Fibroblast of skin of scalp (primary cell): Measurements from ENCODE around the gene GRIA1.

Source experiments
- DNase-seq: peaks from one replicate; pipeline ENCODE4 v3.0.0-alpha.2; 2013

GRIA1 gene

DNA sequence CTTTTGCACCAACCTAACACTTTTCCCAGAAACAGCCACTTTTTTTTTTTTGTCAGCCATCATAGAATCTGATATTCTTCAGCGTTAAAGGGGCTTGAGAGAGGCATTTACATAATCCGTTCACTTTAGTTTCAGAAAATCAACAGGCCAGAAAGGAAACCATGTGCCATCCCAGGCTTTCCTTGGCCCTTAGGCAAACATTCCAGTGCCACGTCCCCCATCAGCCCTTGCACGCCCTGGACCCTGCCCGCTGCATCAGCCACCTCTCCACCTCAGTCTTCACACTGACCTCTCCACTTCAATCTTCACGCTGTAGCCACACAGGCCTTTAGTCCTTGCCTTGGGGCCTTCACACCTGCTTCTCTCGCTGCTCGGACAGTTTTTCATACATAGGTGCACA lies 123.2 kb downstream of the GRIA1 start:
- DNase-seq, result no peak

GRCh38 chr5:153617190-153617589 lies 126.7 kb downstream of the GRIA1 start:
- DNase-seq, result peak; percentile 71

DNA sequence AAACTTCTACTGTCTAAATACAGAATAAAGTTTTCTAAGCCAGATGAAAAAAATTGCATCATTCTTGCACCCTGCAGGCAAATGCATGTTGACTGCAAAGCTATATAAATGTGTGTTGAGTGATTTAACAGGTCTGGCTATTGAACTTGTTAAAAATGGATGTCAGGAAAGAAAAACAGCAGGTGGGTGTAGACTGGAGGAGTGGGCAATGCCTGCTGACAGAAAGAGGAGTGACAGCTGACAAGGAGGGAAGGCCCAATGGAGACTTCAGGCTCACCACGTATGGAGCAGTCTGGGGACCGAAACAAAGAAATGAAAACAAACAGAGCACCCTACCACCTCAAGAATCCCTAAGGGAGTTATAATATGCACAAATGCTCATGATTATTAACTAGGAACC lies 127.8 kb downstream of the GRIA1 start:
- no peak for DNase-seq

DNA sequence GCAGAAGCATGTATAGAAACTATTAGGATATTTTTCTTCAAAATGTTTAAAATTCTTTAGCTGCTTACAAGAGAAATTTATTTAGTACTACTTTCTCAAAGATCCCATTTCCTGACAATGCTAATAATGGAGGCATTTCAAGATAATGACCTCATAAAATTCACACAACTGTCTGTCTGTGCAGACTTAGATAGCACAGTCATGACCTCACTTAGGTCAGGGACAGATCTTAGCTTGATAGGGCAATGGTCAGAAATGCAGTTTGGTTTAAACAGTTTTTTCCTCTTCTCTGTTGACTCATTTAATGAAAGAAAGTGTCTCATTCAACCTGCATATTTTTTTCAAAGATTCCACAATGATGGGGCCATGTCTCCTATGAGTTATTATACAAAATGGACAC lies 128.4 kb downstream of the GRIA1 start:
- DNase-seq, result peak; percentile 80

DNA sequence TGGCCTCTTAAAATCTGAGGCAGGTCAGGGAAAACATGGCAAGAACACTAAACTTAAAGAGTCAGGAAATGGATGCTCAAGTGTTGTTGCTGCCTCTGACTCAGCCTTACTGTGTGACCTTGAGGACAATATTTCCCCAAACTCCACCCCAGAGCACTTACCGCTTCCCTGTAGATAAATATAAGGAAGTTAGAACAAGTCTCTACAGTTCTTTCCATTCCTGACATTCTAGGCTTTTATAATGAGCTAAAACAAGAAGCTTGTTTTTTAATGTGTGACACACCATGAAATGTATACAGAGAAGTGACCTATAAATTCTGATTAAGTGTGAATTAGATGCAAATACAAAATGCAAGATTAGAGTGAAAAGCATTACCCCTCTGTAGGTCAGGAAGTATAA lies 129.3 kb downstream of the GRIA1 start:
- peak; percentile 44 for DNase-seq

- no peak for DNase-seq
Measured at GRCh38 chr5:153623124-153623523, 132.7 kb downstream of the GRIA1 start.

DNA sequence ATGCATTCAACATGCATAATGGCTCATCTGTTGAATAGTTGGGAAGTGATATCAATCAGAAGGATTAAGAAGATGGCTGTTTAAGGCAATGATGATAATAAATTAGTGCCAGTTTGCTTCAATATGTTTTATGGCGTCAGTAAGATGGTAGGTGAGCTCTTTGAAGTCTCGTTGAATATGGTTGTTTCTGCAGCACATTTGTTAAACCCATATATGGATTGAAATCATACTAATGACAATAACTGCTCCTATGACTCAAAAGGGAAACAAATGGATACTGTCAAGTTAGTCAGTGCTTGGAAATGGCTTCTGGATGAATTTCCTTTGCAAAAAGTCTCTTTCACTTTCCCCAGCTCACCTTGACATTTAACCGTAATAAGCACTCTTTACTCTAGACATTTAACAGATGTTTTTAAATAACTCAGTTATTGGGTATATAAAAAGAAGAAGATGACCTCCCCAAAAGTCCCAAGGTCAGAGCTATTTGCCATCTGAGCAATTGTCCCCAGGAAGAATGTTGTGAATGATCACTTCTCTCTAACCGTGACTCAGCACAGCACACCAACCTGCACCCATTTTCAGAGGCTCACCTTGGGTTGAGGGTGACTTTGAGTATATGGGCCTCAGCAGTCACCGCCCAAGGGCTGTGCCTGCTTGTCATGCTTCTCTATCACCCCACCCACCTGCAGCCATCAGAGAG lies 133.4 kb downstream of the GRIA1 start:
- peak; percentile 45 for DNase-seq

DNA sequence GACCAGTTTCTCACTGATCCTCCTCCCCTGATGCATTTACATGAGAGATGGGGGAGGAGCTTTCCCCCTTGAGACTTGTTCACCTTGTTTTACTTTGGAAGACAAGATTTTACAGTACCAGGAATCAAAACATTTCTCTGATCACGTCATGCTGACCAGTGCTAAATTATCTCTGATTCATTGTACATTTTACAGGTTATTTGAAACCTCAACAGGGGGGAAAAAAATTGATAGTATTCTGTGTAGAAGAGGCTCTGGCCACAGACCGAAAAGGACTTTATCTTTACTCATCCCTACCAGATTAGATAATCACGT lies 133.9 kb downstream of the GRIA1 start:
- DNase-seq, result no peak

GRCh38 chr5:153625826-153626354 lies 135.4 kb downstream of the GRIA1 start:
- DNase-seq, result no peak

GRCh38 chr5:153626836-153627235 lies 136.4 kb downstream of the GRIA1 start:
- no peak for DNase-seq

- DNase-seq, result peak; percentile 99
Measured at GRCh38 chr5:153629027-153629895, 138.8 kb downstream of the GRIA1 start.

DNA sequence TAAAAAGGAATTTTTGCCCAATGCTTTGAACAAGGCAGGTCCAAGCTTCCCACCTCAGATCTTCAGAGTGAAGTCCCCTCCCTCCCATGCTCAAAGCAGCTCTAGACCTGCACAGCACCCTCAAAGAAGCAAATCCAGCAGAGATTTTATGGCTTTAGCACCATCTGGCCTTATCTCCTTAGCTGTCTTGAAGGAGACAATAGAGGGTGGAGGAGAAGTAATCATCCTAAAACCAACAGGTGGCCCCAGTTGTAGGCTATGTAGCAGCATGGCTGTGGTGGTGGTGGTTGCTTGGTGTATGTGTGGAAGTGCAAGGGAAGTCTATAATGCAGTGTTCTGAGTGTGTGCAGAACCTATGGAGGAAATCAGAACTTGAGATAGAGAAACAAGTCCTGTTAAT lies 140.1 kb downstream of the GRIA1 start:
- DNase-seq, result no peak

- no peak for DNase-seq
Measured at GRCh38 chr5:153632748-153633290, 142.3 kb downstream of the GRIA1 start.

DNA sequence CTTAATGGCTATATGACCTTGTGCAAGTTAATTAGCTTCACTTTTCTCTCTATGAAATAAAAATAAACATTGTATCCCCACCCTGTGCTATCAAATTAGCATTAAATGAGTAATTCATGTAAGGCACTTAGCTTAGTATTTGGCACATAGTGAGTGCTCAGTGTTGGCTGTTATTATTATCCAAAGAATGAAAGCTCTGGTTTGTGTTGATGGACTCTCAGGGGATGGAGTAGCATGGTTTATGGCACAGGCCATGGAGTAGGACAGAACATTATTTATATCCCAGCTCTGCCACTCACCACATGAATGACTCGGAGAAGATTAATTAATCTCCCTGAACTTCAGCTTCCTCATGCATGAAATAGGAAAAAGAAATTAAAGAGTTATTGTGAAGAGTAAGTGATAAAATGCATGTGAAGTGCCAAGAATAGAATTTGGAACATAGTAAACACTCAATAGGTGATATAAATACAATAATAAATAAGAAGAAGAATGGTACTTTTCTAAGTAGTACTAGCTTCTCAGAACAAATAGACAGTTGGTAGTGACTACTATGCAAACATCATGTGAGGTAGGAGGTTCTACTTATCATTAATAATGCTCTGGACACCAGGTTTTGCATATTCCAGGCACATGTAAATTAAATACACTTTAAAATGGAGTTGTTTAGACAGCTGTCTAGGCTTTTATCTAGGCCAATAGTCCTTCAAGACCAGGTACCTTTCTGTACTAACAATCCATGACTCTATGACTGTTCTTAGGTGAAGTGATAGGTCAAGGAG lies 146.4 kb downstream of the GRIA1 start:
- no peak for DNase-seq

GRCh38 chr5:153640293-153640692 lies 149.8 kb downstream of the GRIA1 start:
- DNase-seq, result no peak

GRCh38 chr5:153641183-153641688 lies 150.8 kb downstream of the GRIA1 start:
- no peak for DNase-seq

GRCh38 chr5:153654504-153655200 lies 164.2 kb downstream of the GRIA1 start:
- peak; percentile 62 for DNase-seq

DNA sequence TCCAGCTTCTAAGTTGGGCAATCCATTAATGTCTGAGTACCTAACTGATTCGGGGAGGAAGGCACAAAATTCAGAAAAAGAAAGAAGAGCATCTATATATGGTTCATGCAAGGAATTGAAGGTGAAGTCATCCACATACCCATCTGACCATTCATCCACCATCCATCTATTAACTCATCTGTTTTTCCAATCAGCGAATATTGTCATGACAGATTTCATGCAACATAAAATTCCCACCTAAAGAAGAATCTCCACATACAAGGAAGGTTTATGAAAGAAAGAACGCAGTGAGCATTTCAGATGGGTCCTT lies 164.7 kb downstream of the GRIA1 start:
- DNase-seq, result peak; percentile 11

DNA sequence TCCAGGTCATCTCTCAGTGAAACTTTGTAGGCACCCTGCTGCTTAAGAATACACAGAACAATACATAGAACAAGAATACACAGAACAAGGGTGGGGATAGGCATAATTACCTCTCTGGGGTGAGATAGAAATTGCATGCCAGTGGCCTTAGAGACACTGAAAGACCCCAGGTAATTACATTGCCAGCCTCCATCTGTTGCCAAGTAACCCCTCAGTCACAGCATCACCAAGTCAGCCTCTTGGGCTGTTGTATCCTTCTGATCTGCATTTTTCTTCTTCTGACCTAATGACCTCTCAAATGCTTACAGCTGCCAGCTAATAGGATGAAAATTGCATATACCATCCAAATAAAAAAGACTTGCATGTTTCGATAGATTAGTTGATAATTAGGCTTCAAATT lies 167.7 kb downstream of the GRIA1 start:
- no peak for DNase-seq

DNA sequence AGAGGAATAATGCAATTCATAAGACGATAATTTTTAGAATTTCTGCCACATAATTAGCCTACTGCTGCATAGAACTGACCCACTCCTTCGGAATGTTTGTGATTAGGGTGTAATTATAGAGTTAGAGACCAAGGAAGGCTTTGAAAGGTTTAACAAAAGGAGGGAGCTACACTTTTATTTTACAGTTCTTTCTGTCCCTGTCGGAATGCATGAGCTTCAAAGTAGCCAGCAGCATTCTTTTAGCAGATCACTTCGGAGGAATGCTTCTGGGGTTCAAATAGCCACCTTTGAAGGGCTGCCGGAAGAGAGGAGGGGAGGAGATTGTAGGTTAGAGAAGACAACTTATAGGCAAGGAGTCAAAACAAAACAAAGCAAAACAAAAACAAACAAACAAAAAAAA lies 168.1 kb downstream of the GRIA1 start:
- peak; percentile 3 for DNase-seq

DNA sequence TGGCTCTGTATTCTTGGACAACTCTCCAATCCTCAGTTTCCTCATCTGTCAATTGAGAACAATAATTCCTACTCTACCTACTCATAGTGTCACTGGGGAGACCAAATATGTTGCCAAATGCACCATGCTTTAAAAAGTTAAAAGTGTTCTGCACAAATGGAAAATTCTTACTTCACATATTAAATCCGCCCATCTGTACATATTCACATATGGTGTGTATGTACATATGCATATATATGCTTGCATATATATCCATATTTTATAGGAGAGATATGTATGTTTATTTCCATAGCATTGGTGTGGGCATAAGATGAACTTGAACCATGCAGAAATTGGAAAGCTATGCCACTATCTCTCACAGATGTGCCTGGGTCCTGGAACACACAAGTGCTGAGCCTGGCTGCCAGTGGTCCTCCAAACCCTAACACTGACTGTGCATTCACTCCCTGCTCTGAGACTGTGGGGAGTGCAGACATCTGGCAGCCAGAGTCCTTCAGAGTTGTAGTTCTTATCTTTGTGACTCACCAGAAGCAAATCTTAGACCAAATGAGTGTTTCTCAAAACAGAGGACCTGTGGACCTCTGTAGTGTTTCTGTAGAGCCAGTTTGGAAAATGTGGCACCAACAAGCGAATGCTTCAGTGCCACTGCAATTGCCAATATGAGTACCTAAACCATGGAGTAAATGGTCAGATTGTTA lies 168.7 kb downstream of the GRIA1 start:
- DNase-seq, result peak; percentile 59

- no peak for DNase-seq
Measured at GRCh38 chr5:153660919-153661318, 170.4 kb downstream of the GRIA1 start.
